Lower leg skin (tissue), 3 donors: ENCODE measurements around the gene LNX2.

Experiments
- CTCF ChIP-seq, 3 donors: fragments of 450-650 bp; IDR thresholded peaks; one replicate each; pipeline ENCODE4 v1.5.1; 2016; ENCODE audit warnings: antibody characterized with exemption in 3 of 3, mild to moderate bottlenecking in 3 of 3, moderate library complexity in 2 of 3
- POLR2A ChIP-seq, 2 donors: fragments of 450-650 bp; IDR thresholded peaks; one replicate each; pipeline ENCODE4 v1.6.1; 2016 to 2017; ENCODE audit warnings: antibody characterized with exemption in 2 of 2, mild to moderate bottlenecking in 1 of 2, moderate library complexity in 1 of 2

GRCh38 chr13:27534108-27534980 is 86.0 kb downstream of the LNX2 start:
- TF ChIP-seq CTCF (IDR thresholded peaks at IDR 0.05) = no peak
- no peak for TF ChIP-seq POLR2A (IDR thresholded peaks at IDR 0.05)
